MG63 (cell line): ENCODE data around the gene CCDC102A. TPM values are rescaled to one million over a fixed set of nuclear protein-coding genes. Genes with fewer than 3 reads are reported as not detected.
"Not testable (repeated sequence)": the region's sequence is repeated elsewhere in the genome, so short reads cannot be mapped to it uniquely, and the experiment has no call there.

Source experiments
- DNase-seq: peaks from one replicate; pipeline ENCODE4 v3.0.0-alpha.2; 2020
- H3K27me3 ChIP-seq: fragments of 250-450 bp; sonication (Bioruptor Pico); 2 replicates; pipeline ENCODE4 v1.5.1; 2020; ENCODE audit warnings: mild to moderate bottlenecking, moderate library complexity
- H3K36me3 ChIP-seq: fragments of 250-450 bp; sonication (Bioruptor Pico); 2 replicates; pipeline ENCODE4 v1.5.1; 2020; ENCODE audit warnings: mild to moderate bottlenecking, moderate library complexity
- H3K4me3 ChIP-seq: fragments of 250-450 bp; sonication (Bioruptor Pico); 2 replicates; pipeline ENCODE4 v1.5.1; 2020; ENCODE audit warnings: mild to moderate bottlenecking, moderate library complexity
- H3K9me3 ChIP-seq: fragments of 250-450 bp; sonication (Bioruptor Pico); 2 replicates; pipeline ENCODE4 v1.5.1; 2020; ENCODE audit warnings: mild to moderate bottlenecking, moderate library complexity
- total RNA-seq: library from RNA; depleted of rRNA; stranded (reverse); fragments of >200 nt; shearing (Covaris generic); gene quantifications from 2 replicates; pipeline ENCODE4 v1.2.3, GENCODE V29; 2014; ENCODE audit warnings: low replicate concordance

Gene CCDC102A
- total RNA-seq, 1 experiment from 2014 or later, result 33.1 TPM

DNA sequence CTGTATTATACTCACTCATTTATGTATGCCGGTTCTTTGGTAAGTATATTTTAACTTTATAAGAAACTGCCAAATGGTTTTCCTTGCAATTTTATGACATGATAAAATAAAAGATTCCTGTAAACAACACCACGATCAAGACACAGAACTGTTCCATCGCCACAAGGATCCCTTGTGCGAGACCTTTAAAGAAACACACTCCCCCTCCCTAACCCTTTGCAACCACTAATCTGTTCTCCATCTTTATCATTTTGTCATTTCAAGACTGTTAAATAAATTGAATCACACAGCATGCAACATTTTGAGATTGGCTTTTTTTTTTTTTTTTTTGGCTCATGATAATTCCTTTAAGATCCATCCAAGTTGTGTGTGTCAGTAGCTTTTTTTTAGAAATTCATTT, 12.0 kb upstream of the CCDC102A start:
- Histone ChIP-seq H3K36me3 (no peaks in the 10 kb centered on the region), H3K4me3 (no peak overlapping the region)

DNA sequence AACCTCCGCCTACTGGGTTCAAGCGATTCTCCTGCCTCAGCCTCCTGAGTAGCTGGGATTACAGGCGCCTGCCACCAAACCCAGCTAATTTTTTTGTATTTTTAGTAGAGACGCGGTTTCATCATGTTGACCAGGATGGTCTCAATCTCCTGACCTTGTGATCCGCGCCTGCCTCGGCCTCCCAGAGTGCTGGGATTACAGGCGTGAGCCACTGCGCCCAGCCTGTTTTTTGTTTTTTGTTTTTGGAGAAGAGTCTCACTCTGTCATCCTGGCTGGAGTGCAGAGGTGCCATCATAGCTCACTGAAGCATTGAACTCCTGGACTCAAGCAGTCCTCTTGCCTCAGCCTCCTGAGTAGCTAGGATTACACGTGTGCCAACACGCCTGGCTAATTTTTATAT, 11.2 kb upstream of the CCDC102A start:
- H3K9me3 ChIP-seq, H3K4me3 ChIP-seq, DNase-seq, H3K36me3 ChIP-seq: not testable (repeated sequence)
- H3K27me3 ChIP-seq, result peaks cover 24% of the 10 kb centered on the region

More for the DNA sequence above, 12.0 kb upstream of the CCDC102A start:
- Histone ChIP-seq H3K27me3 (peaks cover 24% of the 10 kb centered on the region), H3K9me3 (peaks cover 7% of the 10 kb centered on the region; the same call in 1 of the 2 replicates)
- DNase-seq, result no peak

DNA sequence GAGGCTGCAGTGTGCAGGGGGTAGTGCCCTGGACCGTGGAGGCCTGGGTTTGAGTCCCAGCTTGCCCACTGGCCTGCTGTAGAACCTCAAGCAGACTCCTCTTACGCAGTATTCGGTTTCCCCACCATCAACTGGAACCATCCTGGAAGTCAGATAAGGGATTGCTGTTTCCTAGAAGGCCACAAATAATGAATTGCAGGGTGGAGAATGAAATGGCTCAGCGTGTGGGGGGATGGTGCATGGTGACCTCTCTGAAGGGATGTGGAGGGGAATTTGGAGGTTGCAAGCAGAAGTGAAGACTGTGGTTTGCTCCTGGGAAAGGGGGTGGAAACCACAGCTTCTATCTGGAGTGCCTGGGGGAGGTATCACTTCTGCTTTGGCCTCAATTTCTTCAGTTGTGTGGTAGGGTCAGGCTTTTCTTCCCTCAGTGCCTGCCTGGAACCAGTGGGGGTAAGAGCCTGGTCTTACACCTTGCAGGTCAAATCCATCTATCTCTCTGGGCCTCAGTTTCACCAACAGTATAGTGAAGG, 7.8 kb upstream of the CCDC102A start:
- Histone ChIP-seq H3K36me3 (no peaks in the 10 kb centered on the region), H3K27me3 (peaks cover 14% of the 10 kb centered on the region), H3K4me3 (no peak overlapping the region), H3K9me3 (no peaks in the 10 kb centered on the region)
- DNase-seq, result no peak

DNA sequence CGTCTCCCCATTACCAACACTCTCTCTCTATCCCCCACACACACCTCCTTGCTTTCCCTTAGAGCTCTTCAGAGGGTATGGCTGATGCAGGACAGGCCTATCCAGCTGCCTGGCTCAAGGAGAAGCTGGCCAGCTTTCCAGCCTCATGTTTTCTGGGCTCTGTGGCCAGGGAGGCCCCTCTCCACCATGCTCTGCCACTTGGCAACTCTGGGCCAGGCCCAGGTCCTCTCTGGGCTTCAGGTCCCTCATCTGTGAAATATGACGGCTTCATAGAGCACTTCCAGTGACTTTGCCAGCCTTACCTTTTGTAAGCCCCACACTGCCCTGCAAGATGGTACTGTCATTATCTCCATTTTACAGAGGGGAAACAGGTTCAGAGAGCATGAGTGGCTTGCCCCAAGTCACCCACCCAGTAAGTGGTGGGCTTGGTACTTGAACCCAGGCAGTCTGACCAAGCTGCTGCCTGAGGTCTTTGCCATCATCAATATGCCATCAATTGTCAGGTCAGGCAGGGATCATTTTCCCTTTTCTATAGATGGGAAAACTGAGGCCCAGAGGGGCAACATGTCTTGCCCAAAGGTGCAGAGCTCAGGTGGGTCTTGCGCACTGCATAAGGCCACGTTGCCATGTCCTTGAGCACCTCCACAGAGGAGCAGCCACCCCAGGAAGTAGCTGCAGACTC, 5.5 kb upstream of the CCDC102A start:
- peaks cover 2% of the 10 kb centered on the region for H3K27me3 ChIP-seq
- no peaks in the 10 kb centered on the region for H3K36me3 ChIP-seq
- no peak overlapping the region for H3K4me3 ChIP-seq
- no peaks in the 10 kb centered on the region for H3K9me3 ChIP-seq
- DNase-seq, result no peak

DNA sequence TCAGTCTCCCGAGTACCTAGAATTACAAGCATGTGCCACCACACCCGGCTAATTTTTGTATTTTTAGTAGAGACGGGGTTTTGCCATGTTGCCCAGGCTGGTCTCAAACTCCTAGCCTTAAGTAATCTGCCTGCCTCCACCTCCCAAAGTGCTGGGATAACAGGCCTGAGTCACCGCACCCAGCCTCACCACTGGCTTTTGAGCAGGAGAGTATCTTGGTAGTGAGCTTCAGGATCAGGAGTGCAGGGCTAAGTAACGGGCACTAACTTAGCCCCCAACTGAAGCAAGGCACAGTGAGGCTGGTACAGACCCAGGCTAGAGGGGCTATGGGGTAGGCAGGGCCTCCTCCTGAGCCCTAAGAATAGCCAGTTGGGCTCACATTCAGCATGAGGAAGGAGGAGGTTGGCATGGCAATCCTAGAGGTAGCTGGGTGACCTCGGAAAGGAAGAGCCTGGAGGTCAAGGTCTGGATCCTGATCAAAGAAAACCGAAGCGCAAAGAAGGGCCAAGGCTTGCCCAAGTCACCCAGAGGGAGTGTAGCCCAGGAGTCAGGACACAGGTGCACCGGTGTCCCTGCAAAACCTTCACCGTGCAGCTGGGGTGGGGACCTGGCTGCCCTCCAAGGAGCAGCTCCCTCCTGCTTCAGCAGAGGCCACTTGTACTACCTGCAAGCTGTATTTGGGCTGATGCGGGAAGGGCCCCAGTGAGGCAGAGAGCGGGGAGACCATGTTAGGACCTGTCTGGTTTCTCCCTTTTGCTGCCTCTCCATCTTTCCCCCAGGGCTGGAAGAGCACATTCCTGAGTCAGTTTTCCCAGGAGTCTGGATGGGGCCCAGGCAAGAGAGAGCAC, 4.8 kb upstream of the CCDC102A start:
- no peak overlapping the region for H3K4me3 ChIP-seq
- DNase-seq, result no peak
- H3K27me3 ChIP-seq, result peaks cover 2% of the 10 kb centered on the region
- H3K9me3 ChIP-seq, result no peaks in the 10 kb centered on the region
- H3K36me3 ChIP-seq, result no peaks in the 10 kb centered on the region

DNA sequence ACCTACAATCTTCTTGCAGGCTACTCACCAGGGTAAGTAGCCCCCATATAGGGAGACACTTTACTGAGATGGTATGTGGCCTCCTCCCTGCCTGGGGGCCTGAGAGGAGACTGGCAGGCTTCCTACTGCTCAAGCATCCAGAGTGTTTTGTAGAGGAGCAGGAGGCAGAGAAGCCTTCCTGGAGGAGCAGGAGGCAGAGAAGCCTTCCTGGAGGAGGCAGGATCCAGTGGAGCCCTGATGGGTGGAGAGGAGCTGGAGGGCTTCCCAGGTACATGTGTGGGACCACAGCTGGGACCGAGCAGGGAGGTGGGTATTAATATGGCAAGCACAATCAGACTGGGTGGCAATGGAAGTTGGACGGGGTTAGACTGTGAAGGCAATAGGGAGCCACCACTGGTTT, 4.0 kb upstream of the CCDC102A start:
- H3K36me3 ChIP-seq, result no peaks in the 10 kb centered on the region
- H3K27me3 ChIP-seq, result peaks cover 2% of the 10 kb centered on the region; the same call in 1 of the 2 replicates
- DNase-seq, result no peak
- H3K4me3 ChIP-seq, result no peak overlapping the region
- no peaks in the 10 kb centered on the region for H3K9me3 ChIP-seq

DNA sequence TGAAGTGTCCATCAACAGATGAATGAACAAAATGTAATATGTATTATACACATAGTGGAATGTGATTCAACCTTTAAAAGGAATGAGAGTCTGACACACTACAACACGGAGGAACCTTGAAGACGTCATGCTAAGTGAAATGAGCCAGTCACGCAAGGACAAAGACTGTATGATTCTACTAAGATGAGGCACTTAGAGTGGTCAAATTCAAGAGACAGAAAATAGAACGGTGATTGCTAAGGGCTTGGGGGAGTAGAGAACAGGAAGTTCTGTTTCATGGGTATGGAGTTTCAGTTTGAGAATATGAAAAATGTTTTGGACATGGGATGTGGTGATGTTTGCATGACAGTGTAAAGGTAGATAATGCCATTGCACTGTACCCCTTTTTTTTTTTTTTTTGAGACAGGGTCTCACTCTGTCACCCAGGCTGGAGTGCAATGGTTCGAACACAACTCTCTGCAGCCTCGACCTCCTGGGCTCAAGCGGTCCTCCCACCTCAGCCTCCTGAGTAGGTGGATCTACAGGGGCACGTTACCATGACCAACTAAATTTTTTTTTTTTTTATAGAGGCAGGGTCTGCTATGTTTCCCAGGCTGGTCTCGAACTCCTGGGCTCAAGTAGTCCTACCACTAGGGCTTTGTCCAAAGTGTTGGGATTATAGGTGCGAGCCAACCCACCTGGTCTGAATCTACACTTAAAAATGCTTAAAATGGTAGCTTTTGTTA, 2.9 kb upstream of the CCDC102A start:
- Histone ChIP-seq H3K4me3 (no peak overlapping the region), H3K27me3 (peaks cover 2% of the 10 kb centered on the region; the same call in 1 of the 2 replicates), H3K36me3 (no peaks in the 10 kb centered on the region), H3K9me3 (no peaks in the 10 kb centered on the region)
- DNase-seq, result no peak

DNA sequence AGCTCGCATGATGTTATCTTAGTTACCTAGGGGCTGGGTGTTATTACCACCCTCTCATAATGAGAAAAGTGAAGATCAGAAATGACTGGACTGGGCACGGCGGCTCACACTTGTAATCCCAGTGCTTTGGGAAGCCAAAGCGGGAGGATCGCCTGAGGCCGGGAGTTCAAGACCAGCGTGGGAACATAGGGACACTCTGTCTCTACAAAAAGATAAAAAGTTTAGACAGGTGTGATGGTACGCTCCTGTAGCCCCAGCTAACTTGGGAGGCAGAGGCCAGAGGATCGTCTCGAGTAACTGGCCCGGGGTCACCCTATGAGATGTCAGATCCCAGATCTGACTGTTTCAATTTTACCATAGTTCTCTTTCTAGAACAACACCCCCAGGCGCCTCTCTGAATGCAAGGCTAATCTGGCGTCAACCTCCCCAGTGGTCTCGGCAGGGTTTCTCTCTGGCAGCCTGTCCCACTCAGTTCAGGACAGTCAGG, 1.9 kb upstream of the CCDC102A start:
- Histone ChIP-seq H3K9me3 (no peaks in the 10 kb centered on the region), H3K4me3 (no peak overlapping the region), H3K36me3 (no peaks in the 10 kb centered on the region), H3K27me3 (peaks cover 2% of the 10 kb centered on the region; the same call in 1 of the 2 replicates)
- DNase-seq, result no peak

DNA sequence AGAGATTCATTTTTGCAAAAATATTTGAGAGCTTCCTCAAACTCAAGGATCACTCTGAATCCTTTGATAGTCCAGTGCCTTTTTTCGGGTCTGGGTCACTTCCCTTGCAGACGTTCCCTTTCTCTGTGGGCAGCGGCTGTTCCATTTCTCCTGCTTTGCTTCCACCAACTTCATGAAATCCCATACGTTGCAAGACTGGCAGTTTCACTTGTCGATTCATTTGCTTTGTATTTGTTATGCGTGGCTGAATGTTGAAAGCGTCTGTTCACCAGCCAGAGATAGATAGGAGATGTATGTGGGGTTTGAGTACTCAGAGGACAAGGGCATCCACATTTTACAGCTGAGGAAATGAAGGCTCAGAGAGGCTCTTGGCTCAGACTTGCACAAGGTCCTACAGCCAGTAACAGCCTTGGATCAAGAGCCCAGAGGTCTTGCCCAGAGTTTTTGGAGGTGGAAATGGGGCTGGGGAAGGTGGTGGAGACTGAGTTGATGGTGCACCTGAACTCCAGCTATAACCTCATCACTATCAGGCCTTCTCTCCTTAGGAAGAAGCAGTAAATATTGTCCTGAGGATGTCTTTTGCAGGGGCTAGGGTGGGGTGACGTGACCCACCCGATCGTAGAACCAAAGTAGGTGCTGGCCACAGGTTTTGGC, 1.3 kb upstream of the CCDC102A start:
- Histone ChIP-seq H3K9me3 (no peaks in the 10 kb centered on the region), H3K27me3 (peaks cover 2% of the 10 kb centered on the region; the same call in 1 of the 2 replicates), H3K36me3 (no peaks in the 10 kb centered on the region), H3K4me3 (no peak overlapping the region; the same call in 1 of the 2 replicates)
- DNase-seq, result no peak

DNA sequence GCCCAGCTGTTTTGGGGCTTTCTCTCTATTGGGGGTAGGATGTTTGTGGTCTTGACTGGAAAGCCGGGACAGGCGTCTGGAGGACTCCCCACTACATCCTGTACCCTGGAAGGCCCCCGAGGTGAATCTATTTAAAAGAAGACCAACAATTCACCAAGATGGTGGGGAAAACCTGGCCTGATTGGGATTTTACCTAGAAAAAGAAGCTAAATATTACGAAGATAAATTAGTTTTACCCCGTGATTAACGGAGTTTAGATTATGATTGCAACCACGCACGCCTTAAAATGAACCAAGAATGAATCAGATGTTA, 779 bp upstream of the CCDC102A start:
- H3K9me3 ChIP-seq, result no peaks in the 10 kb centered on the region
- H3K27me3 ChIP-seq, result peaks cover 2% of the 10 kb centered on the region; the same call in 1 of the 2 replicates
- no peak for DNase-seq
- peak overlapping the region; percentile 70 for H3K4me3 ChIP-seq
- H3K36me3 ChIP-seq, result no peaks in the 10 kb centered on the region

DNA sequence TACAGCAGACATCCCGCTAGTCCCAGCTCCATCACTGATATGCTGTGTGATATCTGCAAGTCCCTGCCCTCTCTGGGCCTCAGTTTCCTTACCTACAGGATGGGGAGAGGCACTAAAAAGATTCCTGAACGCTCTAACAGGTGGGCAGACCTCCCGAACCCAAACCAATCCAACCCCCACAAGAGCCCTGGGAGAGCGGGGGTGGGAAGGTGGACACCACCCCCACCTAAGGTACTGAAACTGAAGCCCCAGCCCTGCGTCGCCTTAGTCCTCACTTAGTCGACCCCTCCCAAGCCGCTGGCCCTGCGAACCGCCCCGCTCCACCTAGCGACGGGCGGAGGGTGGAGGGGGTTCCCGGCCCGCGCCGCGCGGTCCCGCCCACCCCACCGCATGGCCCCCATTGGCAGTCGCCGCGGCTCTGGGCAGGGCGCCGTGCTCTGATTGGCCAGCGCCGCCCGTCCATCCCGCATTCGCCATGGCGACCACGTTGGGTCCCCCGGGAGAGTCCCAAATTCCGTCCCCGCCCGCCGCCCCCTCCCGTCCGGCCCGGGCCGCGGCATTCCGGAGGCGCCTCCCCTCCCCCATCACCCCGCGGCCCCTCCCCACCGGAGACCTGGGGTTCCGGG, 578 bp downstream of the CCDC102A start:
- Histone ChIP-seq H3K9me3 (no peaks in the 10 kb centered on the region), H3K27me3 (peaks cover 2% of the 10 kb centered on the region; the same call in 1 of the 2 replicates), H3K4me3 (peak overlapping the region; percentile 70), H3K36me3 (no peaks in the 10 kb centered on the region)
- DNase-seq, result peak; percentile 99

DNA sequence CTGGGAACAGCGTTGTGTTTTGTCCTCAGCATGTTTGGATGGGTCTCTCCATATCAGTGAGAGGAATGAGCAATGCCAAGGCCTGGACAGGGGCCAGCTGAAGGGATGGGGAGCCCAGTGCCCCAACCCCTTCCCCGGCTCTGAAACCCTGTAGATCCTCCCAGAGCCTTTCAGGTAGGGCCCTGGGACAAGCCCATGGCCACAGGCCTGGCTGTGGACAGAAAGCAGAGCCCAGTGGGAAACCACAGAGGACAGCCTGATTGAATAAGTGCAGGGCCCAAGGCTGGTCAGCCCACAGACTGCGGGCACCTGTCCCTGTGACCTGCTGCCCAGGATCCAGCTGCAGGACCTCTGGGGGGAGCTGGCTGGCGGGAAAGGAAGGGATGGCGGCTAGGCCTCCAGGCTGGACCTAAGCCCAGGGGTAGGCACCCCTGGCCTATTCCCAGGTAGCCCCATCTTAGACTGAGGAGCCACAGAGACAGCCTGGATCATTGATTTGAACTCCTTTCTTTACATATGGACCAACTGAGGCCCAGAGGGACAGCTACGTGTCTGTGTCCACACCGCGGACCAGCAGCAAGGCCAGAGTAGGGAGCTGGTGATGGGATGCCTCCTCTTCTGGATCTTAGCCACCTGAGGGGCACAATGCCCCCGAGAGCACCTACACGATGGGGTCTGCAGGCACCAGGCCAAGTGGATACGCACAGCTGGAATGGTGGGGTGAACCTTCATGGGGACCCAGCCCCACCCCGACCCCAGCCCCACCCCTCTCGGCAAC, 1.3 kb downstream of the CCDC102A start:
- DNase-seq, result no peak
- peaks cover 2% of the 10 kb centered on the region; the same call in 1 of the 2 replicates for H3K27me3 ChIP-seq
- H3K36me3 ChIP-seq, result no peaks in the 10 kb centered on the region
- H3K4me3 ChIP-seq, result peak overlapping the region; percentile 70
- no peaks in the 10 kb centered on the region for H3K9me3 ChIP-seq

DNA sequence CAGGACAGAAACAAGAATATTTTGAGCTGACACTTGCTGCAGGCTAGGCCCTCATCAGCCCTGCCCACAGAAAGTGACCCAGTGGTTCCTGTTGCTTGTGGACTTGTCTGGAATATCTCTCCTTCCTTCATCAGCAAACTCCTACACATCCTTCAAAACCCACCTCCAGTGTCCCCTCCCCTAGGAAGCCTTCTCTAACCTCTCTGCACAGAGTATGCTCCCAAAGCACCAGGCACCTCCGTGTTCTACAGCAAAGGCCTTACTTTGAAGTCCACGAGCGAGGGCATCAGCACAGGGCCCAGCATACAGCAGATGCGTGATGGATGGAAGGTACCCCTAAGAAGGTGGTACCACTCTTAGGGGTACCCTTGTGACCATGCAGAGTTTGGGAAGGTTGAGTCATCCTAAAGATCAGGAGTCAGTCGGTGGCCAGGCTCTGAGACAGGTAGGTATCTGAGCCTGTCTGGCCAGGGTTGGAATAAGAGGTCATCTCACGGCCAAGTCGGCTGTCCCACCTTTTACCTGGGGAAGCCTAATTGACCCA, 2.0 kb downstream of the CCDC102A start:
- DNase-seq, result no peak
- Histone ChIP-seq H3K9me3 (no peaks in the 10 kb centered on the region), H3K36me3 (no peaks in the 10 kb centered on the region), H3K27me3 (no peaks in the 10 kb centered on the region), H3K4me3 (no peak overlapping the region)

DNA sequence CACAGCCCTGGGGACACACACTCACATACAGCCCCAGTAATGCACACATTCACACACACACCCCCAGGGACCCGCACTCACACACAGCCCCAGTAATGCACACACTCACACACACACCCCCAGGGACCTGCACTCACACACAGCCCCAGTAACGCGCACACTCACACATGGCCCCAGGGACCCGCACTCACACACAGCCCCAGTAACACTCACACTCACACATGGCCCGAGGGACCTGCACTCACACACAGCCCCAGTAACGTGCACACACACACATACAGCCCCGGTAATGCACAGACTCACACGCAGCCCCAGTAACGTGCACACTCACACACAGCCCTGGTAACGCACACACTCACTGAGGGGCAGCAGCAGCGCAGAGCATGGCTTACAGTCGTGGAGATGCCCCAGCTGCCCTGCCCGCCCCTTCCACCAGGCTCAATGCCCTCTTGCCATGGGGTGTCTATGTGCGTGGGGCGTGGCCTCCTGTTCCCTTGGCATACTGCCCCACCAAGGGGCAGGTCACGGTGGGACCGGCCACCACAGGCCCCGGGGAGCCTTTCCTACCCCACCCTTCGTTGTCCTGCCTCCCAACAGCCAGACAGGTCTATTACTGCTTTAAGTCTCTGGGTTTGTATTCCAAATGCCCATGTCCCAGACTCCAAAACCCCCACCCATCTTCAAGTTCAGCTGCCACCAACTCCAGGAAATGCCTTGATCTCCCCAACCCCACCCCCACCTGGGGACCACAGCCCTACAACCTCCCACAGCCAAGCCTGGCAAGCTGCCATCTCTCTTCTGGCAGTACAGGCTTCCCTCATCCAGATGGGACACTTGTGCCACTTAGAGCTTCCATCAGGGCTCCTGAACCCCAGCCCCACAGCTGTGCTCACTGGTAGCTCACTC, 2.7 kb downstream of the CCDC102A start:
- Histone ChIP-seq H3K27me3 (no peaks in the 10 kb centered on the region), H3K9me3 (no peaks in the 10 kb centered on the region), H3K4me3 (no peak overlapping the region), H3K36me3 (no peaks in the 10 kb centered on the region)
- DNase-seq, result no peak
